Neural crest cell (in vitro differentiated cells): ENCODE results near the gene AVPR2. TPM values are rescaled to one million over a fixed set of nuclear protein-coding genes. Genes with fewer than 3 reads are reported as not detected.

Experiments
- DNase-seq: peaks from one replicate; pipeline ENCODE4 v3.0.0; 2021; ENCODE audit warnings: low read depth, mixed read lengths, low spot score
- H3K27ac Mint-ChIP-seq: one replicate; pipeline ENCODE4 v1.8.0; 2021; ENCODE audit warnings: mild to moderate bottlenecking, mixed read lengths; ENCODE audit not compliant: unreplicated experiment
- H3K27me3 Mint-ChIP-seq: 2 replicates; pipeline ENCODE4 v1.8.0; 2021; ENCODE audit warnings: low read depth, mild to moderate bottlenecking, mixed read lengths
- H3K36me3 Mint-ChIP-seq: 2 replicates; pipeline ENCODE4 v1.8.0; 2021; ENCODE audit warnings: low read depth, mild to moderate bottlenecking, mixed read lengths
- H3K4me1 Mint-ChIP-seq: 2 replicates; pipeline ENCODE4 v1.8.0; 2021; ENCODE audit warnings: mixed read lengths
- H3K4me3 Mint-ChIP-seq: one replicate; pipeline ENCODE4 v1.8.0; 2021; ENCODE audit warnings: mild to moderate bottlenecking, mixed read lengths
- H3K9me3 Mint-ChIP-seq: 2 replicates; pipeline ENCODE4 v1.8.0; 2021; ENCODE audit warnings: mixed read lengths
- total RNA-seq: library from RNA; stranded (reverse); gene quantifications from 2 replicates; pipeline ENCODE4 v1.2.1, GENCODE V29; 2021
- TF ChIP-seq, protein P1 (sequence below): fragments of 200-600 bp; sonication (generic); conservative IDR thresholded peaks from 2 replicates; pipeline ENCODE4 v1.5.0; 2021; ENCODE audit warnings: antibody characterized with exemption, mild to moderate bottlenecking

AVPR2 gene
- total RNA-seq, 1 donor from 2014 or later, result not detected

GRCh38 chrX:153953892-153954557 lies 49.6 kb downstream of the AVPR2 start:
- H3K9me3 Mint-ChIP-seq, result no peaks in the 10 kb centered on the region
- no peaks in the 10 kb centered on the region for H3K27me3 Mint-ChIP-seq
- no peak overlapping the region for H3K27ac Mint-ChIP-seq
- TF ChIP-seq, protein P1, sequence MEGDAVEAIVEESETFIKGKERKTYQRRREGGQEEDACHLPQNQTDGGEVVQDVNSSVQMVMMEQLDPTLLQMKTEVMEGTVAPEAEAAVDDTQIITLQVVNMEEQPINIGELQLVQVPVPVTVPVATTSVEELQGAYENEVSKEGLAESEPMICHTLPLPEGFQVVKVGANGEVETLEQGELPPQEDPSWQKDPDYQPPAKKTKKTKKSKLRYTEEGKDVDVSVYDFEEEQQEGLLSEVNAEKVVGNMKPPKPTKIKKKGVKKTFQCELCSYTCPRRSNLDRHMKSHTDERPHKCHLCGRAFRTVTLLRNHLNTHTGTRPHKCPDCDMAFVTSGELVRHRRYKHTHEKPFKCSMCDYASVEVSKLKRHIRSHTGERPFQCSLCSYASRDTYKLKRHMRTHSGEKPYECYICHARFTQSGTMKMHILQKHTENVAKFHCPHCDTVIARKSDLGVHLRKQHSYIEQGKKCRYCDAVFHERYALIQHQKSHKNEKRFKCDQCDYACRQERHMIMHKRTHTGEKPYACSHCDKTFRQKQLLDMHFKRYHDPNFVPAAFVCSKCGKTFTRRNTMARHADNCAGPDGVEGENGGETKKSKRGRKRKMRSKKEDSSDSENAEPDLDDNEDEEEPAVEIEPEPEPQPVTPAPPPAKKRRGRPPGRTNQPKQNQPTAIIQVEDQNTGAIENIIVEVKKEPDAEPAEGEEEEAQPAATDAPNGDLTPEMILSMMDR, result no peak
- H3K4me1 Mint-ChIP-seq, result peaks cover 14% of the 10 kb centered on the region
- DNase-seq, result no peak
- H3K36me3 Mint-ChIP-seq, result peaks cover 25% of the 10 kb centered on the region
- peak overlapping the region; percentile 61 for H3K4me3 Mint-ChIP-seq

GRCh38 chrX:153954558-153955227 lies 50.2 kb downstream of the AVPR2 start:
- Mint-ChIP-seq H3K27me3 (no peaks in the 10 kb centered on the region), H3K27ac (no peak overlapping the region), H3K4me1 (peaks cover 10% of the 10 kb centered on the region), H3K36me3 (peaks cover 21% of the 10 kb centered on the region), H3K9me3 (no peaks in the 10 kb centered on the region), H3K4me3 (peak overlapping the region; percentile 61)
- TF ChIP-seq, protein P1, result no peak
- DNase-seq, result no peak

- Mint-ChIP-seq H3K27me3 (no peaks in the 10 kb centered on the region), H3K9me3 (no peaks in the 10 kb centered on the region), H3K4me1 (peaks cover 9% of the 10 kb centered on the region), H3K27ac (no peak overlapping the region), H3K4me3 (peak overlapping the region; percentile 38), H3K36me3 (peaks cover 20% of the 10 kb centered on the region)
- TF ChIP-seq, protein P1, result no peak
- no peak for DNase-seq
These were observed 50.8 kb downstream of the AVPR2 start for GRCh38 chrX:153955228-153955732.

DNA sequence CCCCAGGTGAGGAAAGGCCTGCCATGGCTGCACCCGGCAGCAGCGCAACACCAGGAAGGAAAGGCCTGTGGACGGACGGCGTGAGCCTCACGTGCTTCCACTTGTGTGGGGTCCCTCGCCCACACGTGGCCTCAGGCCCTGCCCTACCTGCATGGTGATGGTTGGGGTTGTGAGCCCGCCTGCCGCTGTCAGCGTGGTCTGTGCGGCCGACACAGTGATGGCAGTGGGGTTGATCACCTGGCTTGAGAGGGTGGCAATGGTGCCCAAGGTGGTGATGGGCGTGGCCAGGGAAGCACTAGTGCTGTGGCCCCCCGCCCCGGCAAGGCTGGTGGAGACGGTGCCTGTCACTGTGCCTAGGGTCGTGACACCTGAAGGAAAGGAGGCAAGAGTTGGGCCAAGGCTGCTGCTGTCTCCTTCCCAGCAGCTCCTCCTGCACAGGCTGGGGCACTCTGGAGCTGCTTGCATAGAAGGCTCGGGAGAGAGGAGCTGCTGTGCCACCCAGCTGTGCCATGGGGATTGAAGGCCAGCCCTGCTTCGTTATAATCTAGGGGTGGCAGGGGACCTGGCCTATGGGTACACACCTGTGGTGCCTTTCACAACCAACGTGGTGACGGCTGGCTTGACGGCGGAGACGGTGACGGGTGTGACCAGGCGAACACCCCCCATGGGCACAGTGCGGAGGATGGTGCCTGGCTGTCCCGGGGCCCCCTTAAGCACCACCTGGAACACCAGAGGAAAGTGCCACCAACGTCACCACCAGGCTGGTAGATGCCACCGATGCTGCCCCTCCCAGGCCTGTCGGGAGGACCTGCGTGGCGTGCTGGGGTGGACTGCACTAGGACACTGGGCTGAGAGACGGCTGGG lies 51.8 kb downstream of the AVPR2 start:
- no peaks in the 10 kb centered on the region for H3K9me3 Mint-ChIP-seq
- no peaks in the 10 kb centered on the region for H3K27me3 Mint-ChIP-seq
- TF ChIP-seq, protein P1, result no peak
- H3K4me3 Mint-ChIP-seq, result no peak overlapping the region
- DNase-seq, result no peak
- peaks cover 5% of the 10 kb centered on the region for H3K4me1 Mint-ChIP-seq
- H3K27ac Mint-ChIP-seq, result no peak overlapping the region
- peaks cover 13% of the 10 kb centered on the region for H3K36me3 Mint-ChIP-seq

Other genes with a start within 250 kb of the AVPR2 start
- gene PNCK, start 230.9 kb upstream of the AVPR2 start, total RNA-seq, result 9.4 and 10.2 TPM in 2 replicates
- 123 and 125 TPM in 2 replicates for gene SLC6A8, start 216.7 kb upstream of the AVPR2 start, total RNA-seq
- gene BCAP31, start 180.3 kb upstream of the AVPR2 start, total RNA-seq, result 117 and 118 TPM in 2 replicates
- gene ABCD1, start 179.8 kb upstream of the AVPR2 start, total RNA-seq, result 6.0 and 6.6 TPM in 2 replicates
- gene PLXNB3, start 140.4 kb upstream of the AVPR2 start, total RNA-seq, result 15.7 and 16.2 TPM in 2 replicates
- 0.14 and 0.30 TPM in 2 replicates for gene SRPK3, start 123.6 kb upstream of the AVPR2 start, total RNA-seq
- 50.2 and 52.6 TPM in 2 replicates for gene IDH3G, start 110.3 kb upstream of the AVPR2 start, total RNA-seq
- 183 and 187 TPM in 2 replicates for gene SSR4, start 110.0 kb upstream of the AVPR2 start, total RNA-seq
- gene PDZD4, start 74.1 kb upstream of the AVPR2 start, total RNA-seq, result 48.8 and 52.5 TPM in 2 replicates
- gene L1CAM, start 18.5 kb upstream of the AVPR2 start, total RNA-seq, result 133 and 137 TPM in 2 replicates
- gene ARHGAP4, start 21.6 kb downstream of the AVPR2 start, total RNA-seq, result 10.2 and 10.7 TPM in 2 replicates
- 116 and 124 TPM in 2 replicates for gene NAA10, start 30.4 kb downstream of the AVPR2 start, total RNA-seq
- gene RENBP, start 40.0 kb downstream of the AVPR2 start, total RNA-seq, result 11.4 and 11.8 TPM in 2 replicates
- gene HCFC1, start 67.1 kb downstream of the AVPR2 start, total RNA-seq, result 168 and 173 TPM in 2 replicates
- 8.0 and 14.0 TPM in 2 replicates for gene TMEM187, start 68.1 kb downstream of the AVPR2 start, total RNA-seq
- 119 and 127 TPM in 2 replicates for gene IRAK1, start 115.2 kb downstream of the AVPR2 start, total RNA-seq
- 49.1 and 51.0 TPM in 2 replicates for gene MECP2, start 193.0 kb downstream of the AVPR2 start, total RNA-seq
- not detected in 2 replicates for gene OPN1LW, start 239.6 kb downstream of the AVPR2 start, total RNA-seq